Bronchial epithelial cell (primary cell): ENCODE results near the gene TRIM59. TPM values are rescaled to one million over a fixed set of nuclear protein-coding genes. Genes with fewer than 3 reads are reported as not detected.

ENCODE experiments used
- total RNA-seq: library from RNA; depleted of rRNA; stranded (reverse); fragments of >200 nt; gene quantifications from 2 replicates; pipeline ENCODE4 v1.2.1, GENCODE V29; 2014

The TRIM59 gene
- total RNA-seq, 1 donor from 2014 or later, result 5.8 TPM

Other genes with a start within 250 kb of the TRIM59 start
- 0.13 TPM in 1 of 2 replicates, not detected in the other for gene C3orf80, start 224.4 kb downstream of the TRIM59 start, total RNA-seq
- gene IFT80, start 50.6 kb downstream of the TRIM59 start, total RNA-seq, result 16.5 and 16.8 TPM in 2 replicates
- 12.1 and 12.8 TPM in 2 replicates for gene SMC4, start 50.1 kb downstream of the TRIM59 start, total RNA-seq
- gene KPNA4, start 115.8 kb upstream of the TRIM59 start, total RNA-seq, result 39.5 and 51.7 TPM in 2 replicates
- 0.13 and 0.26 TPM in 2 replicates for gene ARL14, start 227.4 kb upstream of the TRIM59 start, total RNA-seq